Measurements from ENCODE around the gene PREX1.
"Not testable (repeated sequence)": the region's sequence is repeated elsewhere in the genome, so short reads cannot be mapped to it uniquely, and the experiment has no call there.

The PREX1 gene

DNA sequence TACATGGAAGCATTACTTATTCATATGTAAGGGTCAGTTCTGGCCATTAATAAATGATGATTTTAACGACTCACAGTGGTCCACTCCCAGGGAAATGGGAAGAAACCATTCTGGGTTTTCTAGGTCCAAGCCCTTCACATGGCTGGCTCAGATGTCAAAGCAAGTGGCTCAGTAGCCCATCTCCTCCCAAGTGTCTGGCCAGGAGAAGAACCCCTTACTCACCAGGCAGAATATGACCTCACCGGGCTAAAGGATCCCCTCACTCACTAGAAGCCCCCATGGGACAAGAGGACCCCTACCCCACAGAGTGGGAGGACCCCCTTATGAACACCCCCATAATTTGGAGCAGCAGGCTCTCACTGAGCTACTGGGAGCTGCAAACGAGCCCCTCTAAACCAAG is 34.0 kb downstream of the PREX1 start:
- no peak for DNase-seq (ENCODE audit: low read depth in 2 of 2)

DNA sequence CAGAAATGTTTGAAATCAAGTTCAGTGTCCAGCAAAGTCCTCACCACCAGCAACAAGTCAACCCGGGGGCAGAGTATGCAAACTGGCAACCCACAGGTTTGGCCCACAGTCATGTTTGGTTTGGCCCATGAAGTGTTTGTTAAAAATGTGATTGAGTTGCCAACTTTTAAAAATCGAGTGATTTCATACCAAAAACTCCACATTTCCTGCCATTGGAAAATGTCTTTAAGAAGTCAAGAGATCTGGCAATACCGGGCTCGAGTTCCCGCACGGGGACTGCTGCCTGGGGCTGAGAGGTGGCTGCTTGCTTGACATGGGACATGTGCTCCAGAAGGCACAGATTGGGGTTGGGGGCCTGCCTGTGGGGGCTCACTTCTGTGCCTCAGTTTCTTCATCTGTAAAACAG is 36.1 kb downstream of the PREX1 start:
- DNase-seq (ENCODE audit: low read depth in 2 of 2), result no peak

DNA sequence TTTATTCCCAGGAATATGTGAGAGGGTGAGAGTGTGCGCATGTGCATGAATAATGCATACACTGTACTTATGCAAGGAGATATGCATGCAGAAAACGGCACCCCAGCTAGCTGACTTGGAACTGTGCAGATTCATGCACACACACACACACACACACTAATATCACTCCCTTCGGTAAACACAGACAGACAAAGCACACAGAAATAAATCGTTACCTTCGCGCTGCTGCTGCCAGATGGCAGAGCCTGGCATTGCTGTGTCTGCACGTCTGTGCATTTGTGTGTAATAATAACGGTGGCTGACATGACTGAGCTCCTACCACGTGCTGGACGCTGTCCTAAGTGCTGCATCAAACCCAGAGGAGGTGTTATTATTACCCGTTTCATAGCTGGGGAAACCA is 36.8 kb downstream of the PREX1 start:
- no peak for DNase-seq (ENCODE audit: low read depth in 2 of 2)

DNA sequence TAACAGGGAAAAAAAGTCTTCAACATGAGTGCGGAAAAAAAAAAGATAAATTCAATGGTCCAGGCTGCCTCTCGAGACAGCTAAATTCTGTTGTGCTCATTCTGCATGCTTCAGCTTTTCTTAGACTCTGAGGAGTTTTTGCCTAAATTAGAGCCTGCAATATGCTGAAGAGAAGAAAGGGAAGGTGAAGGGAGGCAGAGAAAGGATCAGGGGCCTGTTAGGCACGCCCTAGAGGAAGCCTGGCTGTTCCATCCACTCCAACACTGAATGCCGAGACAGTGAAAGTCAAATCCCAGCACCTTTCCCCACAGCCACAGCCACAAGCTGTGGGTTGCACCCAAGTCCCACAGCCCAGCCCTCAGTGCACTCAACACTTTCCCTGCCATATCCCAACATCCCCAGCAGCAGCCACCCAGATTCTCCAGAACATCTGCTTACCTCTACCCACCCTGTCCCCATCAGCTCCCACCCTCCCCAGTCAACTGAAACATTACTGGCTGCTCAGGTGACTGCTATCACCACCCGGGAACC is 37.3 kb downstream of the PREX1 start:
- DNase-seq (ENCODE audit: low read depth in 2 of 2), result no peak

DNA sequence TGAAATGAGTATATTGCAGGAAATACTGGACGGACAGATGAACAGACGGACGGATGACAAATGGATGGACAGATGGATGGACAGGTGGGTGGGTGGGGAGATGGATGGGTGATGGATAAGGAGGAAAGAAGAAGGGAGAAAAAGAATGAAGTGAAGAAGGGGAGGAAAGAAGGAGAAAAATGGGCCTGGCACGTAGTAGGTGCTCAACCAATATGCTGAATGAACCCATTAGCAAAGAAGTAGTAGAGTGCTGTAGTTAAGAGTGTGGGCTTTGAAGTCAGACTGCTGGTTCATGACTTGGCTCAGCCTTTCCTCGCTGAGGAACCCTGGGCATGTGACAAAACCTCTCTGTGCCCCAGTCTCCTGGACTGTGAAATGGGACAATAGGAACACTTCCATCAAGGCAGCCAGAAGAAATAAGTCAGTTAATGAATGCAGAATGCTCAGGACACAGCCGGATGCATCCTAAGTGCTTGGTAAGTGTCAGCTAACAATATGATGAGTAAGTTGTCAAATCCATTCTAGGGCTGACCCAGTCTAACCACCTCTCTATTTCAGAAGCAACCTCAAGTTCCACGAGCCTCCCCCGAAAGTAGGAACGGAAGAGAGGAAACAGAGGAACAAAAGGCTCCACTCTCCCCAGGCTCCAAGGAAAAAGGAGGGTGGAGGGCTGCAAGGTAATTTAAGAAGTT is 37.9 kb downstream of the PREX1 start:
- DNase-seq (ENCODE audit: low read depth in 2 of 2), result no peak

DNA sequence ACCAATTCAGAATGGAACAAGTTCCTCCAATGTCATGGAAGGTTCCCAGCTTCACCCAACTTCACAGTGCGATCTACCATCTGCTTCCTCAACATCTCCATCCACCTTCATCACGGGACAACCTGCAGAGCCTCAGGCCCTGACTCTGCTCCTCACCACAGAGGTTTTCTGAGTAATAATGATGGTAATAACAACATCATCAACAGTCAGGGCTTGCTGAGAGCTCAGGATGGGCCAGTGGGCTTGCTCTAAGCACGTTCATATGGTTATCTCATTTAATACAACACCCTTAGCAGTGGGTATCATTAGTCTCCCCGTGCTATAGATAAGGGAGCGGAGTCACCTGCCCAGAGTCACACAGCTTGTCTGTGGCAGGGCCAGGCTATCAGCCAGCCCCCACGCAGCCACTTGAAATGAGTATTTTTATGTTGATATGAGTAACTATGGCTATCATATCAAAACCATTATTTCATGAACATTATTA is 38.6 kb downstream of the PREX1 start:
- no peak for DNase-seq (ENCODE audit: low read depth in 2 of 2)

DNA sequence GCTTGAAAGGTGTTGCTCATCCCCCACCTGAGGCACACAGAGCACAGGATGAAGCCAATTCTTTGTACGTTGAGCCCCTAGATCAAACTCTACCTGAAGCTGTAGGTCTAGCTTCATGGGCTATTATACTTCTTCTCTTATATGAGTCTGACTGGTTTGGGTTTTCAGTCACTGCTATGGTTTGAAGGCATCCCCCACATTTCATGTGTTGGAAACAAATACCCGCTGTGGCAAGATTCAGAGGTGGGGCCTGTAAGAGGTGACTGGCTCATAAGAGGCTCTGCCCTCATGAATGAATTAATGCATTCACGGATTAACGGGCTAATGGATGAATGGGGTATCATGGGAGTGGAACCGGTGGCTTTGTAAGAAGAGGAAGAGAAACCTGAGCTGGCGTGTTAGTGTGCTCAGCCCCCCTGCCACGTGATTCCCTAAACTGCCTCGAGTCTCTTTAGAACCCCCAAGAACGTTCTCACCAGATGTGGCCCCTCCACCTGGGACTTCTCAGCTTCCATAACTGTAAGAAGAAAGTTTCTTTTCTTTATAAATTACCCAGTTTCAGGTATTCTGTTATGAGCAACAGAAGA is 39.2 kb downstream of the PREX1 start:
- DNase-seq (ENCODE audit: low read depth in 2 of 2), result no peak

DNA sequence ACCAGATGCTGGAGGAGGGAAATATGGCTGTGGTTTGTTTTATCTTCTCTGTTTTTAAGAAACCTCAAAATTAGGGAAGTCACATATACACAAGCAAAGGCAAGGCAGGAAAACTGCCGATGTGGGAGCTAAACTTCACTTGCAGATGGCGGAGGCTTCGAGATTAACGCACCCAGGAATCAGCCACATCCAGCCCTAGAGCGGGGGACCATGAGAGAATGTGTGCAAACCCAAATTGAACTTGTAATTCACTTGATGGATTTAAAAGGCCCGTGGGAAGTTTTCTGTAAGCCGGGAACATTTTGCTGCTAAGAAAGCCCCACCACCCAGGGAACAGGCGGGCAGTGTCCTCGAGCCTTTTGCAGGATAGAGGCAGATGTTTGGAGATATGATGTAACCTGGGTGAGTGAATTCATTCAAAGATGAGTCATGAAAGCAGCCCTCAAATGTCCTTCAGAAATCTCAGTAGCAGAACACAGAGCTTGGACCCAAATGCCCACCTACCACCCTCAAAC is 39.9 kb downstream of the PREX1 start:
- no peak for DNase-seq (ENCODE audit: low read depth in 2 of 2)

DNA sequence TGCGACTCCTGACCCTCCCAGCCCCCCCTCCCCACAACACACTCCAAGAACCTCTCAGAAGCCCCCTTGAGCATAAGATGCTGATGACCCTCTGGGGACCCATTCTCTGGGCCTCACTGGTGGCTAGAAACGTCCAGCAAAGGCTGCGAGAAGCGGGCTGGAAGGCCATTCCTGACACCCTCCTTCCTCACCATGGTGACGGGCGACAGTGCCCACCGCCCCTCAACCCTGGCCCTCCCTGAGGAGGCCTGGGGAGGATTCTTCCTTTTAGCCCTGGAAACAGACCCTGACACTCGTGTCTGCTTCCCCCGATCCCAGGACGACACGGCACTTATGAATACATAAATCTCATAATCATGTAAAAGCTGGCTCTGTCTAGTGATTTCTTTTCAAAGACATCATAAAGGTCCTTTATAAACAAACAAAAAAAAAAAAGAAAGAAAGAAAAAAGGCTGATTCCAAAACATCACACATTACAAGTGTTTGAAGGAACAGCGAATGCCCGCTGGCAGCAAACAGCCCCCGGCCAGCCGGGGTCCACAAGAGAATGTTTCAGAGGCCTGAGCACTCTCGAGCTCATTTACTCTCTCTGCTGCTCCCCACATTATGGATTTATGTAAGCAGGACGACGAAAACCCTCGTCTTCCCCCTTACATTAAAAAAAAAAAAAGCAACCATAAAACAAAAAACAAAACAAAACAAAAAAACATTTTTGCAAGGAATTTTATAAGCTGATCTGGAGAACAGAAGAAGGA is 40.7 kb downstream of the PREX1 start:
- no peak for DNase-seq (ENCODE audit: low read depth in 2 of 2)

DNA sequence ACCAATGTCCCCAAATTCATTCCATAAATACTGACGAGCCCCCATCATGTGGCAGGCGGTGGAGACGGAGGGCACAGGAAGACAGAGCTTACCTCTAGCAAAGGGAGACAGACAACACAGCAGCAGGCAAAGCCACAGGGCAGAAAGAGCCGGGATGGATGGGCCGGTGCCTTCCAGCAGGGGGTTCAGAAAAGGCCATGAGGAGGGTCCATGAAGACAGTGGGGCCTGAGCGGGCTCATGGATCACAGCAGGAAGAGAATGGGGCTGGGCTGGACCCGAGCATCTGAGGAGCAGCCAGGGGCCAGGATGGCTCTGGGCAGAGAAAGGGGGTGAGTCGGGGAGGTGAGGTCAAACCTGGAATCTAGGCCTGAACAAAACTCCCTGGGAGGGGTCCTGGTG is 42.0 kb downstream of the PREX1 start:
- no peak for DNase-seq (ENCODE audit: low read depth in 2 of 2)

DNA sequence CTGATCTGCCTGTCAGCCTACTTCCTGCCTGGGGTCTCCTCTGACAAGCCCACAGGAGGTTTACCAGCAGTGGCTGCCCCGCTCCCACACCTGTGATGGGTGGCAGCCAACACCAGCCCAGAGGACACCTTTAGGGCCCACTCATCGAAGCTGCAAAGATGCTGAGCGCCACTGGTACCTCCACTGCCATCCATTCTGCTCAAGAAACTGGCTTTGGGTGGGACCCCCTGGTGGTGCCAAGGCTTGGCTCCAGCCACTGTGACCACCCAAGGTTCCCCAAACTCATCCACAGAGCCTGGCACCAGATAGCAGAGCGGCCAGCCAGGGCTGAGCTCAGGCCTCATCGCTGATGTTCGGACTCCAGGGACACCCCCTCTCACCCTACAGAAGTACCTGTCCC is 42.5 kb downstream of the PREX1 start:
- no peak for DNase-seq (ENCODE audit: low read depth in 2 of 2)

DNA sequence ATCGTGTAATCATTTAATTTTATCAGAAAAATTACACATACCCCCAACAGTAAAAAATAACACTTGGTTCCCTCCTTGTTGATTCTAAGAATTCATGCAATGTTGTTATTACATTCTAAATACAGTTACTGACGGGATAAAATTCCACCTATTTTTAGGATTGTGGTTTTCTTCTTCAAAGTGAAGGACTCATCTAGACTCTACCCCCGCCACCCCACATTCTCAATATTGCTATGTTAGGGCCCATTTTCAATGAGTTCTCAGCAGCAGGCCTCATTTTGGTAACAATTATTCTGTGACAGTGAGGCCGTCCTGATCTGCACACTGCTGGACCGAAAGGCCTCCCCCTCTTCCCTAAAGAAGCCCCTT is 43.5 kb downstream of the PREX1 start:
- no peak for DNase-seq (ENCODE audit: low read depth in 2 of 2)

DNA sequence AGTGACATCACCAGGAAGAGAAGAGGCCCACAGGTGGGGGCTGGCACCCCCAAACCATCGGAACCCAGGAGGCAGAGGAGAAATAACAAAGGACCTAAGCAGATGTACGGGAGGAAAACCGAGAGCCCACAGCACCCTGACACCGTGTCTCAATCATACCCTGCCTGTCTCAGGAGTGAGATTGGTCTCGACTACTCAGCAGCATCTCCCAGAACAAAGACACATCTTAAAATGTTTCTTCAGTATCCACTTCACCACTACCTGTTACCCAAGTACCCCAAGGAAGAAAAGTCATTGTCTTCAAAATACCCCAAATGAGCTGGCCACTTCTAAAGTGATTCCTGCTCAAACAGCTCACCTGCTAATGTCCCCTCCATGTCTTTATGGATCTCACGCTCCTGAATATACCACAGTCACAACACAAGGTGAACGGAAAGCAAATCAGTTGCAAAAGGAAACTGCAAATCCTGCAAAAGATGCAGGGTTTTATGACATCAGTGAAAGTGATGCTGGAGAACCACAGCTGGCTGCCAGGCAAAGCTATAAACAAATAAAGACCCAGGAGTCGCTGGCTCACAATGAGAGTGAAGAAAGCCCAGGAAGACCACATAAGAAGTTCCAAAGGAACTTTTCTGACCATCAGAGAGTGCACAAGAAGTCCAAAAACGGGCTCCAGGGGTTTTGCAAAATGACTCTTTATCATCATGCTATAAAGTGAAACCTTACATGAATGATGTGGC is 44.1 kb downstream of the PREX1 start:
- no peak for DNase-seq (ENCODE audit: low read depth in 2 of 2)

DNA sequence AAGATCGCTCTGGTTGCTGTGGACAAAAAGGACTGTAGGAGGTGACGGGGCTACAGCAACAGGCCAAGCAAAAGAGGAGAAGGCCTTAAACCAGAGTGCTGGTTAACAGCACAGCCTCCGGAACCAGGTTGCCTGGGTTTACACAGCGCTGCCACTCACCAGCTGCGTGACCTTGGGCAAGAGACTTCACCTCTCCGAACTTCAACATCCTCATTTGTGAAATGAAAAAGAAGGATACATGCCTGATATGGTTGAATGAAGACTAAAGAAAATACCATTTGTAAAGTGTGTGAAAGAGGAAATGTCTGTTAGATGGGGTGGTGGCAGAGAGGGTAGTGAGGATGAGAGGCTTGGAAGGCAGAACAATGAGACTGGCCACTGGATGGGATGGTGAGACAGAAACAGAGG is 44.9 kb downstream of the PREX1 start:
- DNase-seq (ENCODE audit: low read depth in 2 of 2), result no peak

DNA sequence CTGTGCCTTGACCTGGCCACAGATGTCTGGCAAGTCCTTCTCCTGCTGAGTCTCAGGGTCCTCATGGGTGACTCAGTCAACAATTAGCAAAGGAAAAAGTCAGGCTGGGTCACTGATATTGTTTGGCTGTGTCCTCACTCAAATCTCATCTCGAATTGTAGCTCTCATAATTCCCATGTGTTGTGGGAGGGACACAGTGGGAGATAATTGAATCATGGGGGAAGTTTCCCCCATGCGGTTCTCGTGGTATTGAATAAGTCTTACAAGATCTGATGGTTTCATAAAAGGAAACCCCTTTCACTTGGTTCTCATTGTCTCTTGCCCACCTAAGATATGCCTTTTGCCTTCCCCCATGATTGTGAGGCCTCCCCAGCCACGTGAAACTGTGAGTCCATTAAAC is 45.7 kb downstream of the PREX1 start:
- no peak for DNase-seq (ENCODE audit: low read depth in 2 of 2)

DNA sequence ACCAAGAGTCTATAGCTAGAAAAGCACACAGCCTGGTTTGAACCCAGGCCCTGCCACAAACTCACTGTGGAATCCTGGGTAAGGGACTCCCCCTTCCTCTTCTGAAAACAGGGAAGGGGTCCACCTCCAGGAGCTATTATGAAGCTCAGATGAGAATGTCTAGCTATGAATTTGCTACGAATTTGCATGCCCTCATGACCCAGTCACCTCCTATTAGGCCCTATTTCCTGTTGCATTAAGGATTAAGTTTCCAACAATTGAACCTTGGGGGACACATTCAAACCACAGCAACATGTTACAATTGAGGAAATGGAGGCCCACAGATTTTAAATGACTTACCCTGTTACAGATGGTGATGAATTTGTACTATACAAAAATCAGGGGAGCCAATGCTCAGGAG is 46.2 kb downstream of the PREX1 start:
- no peak for DNase-seq (ENCODE audit: low read depth in 2 of 2)

DNA sequence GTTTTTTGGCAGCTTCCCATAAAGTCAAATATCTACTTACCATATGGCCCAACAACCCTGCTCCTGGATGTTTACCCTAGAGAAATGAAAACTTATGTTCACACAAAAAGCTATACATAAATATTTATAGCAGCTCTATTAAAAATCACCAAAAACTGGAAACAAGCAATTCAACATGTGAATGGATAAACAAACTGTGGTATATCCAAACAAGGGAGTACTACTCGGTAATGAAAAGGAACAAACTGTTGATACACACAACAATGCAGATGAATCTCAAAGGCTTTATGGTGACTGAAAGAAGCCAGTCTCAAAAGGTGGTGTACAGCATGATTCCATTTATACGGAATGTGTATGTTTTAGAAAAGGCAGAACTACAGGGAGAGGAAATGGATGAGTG is 48.4 kb downstream of the PREX1 start:
- no peak for DNase-seq (ENCODE audit: low read depth in 2 of 2)

DNA sequence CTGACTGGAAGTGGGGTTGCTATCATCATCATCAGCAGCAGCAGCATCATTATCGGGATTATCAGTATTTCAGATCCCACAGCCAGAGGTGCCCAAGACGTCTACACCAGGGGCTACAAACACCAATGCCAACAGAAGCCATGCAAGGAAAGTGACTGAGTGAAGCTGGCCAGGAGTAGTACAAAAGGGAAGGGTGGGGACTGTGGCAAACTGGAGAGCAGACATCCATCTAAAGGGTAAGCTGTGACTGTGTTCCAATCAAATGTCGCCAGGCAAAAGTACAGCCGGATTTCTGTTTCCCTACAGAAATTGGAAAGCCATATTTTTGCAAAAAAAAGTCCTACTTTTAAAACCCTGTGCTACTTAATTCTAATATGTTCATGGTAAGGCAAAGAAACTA is 50.0 kb downstream of the PREX1 start:
- no peak for DNase-seq (ENCODE audit: low read depth in 2 of 2)

DNA sequence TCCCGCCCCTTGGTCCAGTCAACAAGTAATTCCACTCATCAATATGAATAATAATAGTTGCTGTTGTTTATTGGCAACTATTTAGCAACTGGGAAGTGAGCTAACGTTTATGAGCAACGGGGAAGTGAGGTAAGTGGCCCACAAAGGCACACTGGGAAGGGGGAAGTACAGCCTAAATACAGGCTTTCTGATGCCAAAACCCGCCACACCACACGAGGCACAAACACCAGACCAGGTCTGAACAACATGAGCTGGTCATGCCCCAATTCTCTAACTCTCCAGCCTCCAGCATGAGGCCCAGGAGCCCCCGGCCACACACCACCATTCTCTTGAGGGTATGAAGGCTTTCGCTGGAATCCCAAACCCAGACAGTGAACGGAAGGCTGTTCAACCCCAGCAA is 50.8 kb downstream of the PREX1 start:
- DNase-seq (ENCODE audit: low read depth in 2 of 2), result no peak

DNA sequence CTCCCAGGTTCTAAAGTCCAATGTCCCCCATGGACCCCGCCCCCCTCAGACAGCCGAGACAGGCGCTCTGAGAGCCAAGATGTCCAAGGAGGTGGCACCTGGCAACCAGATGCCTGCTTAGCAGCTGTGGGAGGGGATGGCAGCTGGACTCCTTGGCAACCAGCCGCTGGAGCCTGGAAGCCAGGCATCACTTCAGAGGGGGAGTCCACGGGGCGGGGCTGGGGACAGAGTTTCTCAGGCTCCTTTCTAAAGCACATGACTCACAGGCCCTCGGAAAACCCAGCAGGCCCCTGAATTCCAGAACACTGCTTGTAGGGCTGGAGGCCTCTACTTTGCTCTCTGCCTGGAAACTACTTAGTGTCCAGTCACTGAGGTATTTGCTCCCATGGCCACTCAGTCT is 51.5 kb downstream of the PREX1 start:
- DNase-seq (ENCODE audit: low read depth in 2 of 2), result no peak

DNA sequence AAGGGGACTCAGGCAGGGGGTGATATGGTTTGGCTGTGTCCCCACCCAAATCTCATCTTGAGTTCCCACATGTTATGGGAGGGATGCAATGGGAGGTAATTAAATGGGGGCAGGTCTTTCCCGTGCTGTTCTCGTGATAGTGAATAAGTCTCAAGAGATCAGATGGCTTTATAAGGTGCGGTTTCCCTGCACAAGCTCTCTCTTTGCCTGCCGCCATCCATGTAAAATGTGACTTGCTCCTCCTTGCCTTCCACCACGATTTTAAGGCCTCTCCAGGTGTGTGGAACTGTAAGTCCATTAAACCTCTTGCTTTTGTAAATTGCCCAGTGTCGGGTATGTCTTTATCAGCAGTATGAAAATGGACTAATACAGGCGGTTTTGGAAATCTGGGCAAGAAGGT is 52.3 kb downstream of the PREX1 start:
- DNase-seq (ENCODE audit: low read depth in 2 of 2), result not testable (repeated sequence)

DNA sequence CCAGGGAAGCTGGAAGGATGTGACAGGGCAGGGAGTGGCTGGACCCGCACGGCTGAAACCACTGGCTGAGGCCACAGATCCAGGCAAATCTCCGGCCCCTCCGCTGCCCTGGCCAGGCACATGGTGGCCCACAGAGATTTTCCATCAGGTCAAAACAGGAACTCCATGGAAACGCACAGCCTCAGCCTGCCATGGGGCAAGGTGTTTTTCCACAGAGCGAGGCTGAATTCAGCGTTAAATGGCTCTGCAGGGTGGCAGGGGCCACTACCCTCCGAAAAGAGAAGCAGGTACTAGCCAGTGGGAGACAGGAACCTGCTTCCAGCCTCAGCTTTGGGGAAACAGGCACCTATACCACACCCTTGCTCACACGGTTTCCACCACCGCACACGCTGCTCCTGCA is 53.1 kb downstream of the PREX1 start:
- DNase-seq (ENCODE audit: low read depth in 2 of 2), result no peak

Data from stimulated activated CD4-positive, alpha-beta T cell treated with anti-CD3 and anti-CD28 coated beads, Interleukin-15, amount 100 ng/mL, for 48 hours (primary cell).